GM15510 (cell line): Measurements from ENCODE around the gene B3GNT8.

Source experiments
- POLR2A ChIP-seq: IDR thresholded peaks from 3 replicates; pipeline ENCODE4 v1.6.1; 2011; ENCODE audit warnings: borderline replicate concordance; ENCODE audit not compliant: insufficient read length; ENCODE audit errors: extremely low read depth

B3GNT8 gene

DNA sequence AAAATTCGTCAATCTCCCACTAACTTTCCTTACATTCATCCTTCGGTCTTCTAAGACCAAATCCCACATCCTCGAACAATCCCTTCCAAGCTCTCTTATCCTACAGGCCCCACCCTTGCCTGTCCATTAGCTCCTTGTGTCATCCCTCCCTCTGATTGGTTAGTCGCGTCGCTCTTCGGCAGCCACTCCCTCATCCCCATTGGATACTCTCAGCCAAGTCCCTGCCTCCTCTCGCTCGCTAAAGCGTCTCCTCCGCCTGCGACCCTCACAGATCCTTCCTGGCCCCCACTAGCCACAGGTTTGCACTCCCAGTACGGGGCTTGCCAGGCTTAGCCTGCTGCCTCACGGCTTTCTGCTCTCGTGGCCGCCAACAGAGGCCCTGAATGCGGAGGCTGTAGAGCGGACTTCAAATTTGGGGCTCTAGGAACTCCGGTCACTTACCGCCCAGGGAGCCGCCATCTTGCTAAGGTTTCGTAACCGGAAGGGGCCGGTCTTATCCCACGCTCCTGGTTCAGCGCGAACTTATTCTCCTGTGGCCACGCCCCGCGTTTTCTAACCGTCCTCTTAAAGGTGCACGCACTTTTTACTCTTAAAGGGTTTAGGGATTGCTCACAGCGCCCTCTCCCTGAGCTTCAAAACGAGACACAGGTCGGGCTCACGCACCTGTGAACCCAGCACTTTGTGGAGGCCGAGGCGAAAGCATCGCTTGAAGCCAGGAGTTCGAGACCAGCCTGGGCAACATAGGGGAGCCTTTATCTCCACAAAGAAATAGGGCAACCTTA is 12.5 kb upstream of the B3GNT8 start, which contains the start of gene DMAC2:
DMAC2 (minus strand) TSS at position 472 of the 782 bp plus-strand sequence; CDS start at position 459, 13 bp downstream.
- TF ChIP-seq POLR2A = peak; percentile 75

- TF ChIP-seq POLR2A = no peak
Measured at GRCh38 chr19:41437944-41438574, 10.9 kb upstream of the B3GNT8 start.

DNA sequence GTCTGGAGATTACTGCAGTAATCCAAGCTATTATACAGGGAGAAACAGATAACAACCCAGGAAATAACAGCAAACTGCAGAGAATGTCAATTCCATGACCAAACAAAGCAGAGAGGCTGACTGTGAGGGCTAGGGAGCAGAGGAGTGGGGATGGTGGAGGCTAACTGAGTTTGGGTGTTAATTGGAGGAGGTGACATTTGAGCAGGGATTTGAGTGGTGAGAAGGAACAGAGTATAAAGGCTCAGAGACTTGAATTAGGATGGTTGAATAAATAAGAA is 9.4 kb upstream of the B3GNT8 start:
- TF ChIP-seq POLR2A = no peak

DNA sequence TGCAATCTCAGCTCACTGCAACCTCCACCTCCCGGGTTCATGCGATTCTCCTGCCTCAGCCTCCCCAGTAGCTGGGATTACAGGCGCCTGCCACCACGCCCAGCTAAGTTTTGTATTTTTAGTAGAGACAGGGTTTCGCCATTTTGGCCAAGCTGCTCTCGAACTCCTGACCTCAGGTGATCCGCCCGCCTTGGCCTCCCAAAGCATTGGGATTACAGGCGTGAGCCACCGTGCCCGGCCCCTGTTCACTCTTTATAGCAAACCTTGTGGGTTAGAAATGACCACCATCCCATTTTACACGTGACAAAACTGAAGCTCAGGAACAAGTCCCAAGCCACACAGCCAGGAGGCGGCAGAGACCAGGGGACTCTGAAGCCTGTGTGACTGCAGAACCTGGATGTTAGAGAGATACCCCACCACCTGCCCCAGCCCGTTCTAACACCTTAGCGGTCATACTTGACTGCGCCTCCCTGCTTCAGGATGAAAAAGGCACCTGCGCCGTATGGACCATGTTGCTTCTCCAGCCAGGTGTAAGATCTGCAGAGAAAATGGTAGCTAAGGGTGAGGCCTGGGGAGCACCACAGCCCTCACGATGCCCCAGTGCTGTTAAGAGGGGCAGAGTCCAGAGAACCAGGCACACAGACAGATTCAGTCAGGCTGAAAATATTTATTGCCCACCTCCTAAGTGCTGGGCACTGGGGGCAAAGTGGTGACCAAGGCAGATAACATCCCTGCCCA is 8.9 kb upstream of the B3GNT8 start:
- no peak for TF ChIP-seq POLR2A

DNA sequence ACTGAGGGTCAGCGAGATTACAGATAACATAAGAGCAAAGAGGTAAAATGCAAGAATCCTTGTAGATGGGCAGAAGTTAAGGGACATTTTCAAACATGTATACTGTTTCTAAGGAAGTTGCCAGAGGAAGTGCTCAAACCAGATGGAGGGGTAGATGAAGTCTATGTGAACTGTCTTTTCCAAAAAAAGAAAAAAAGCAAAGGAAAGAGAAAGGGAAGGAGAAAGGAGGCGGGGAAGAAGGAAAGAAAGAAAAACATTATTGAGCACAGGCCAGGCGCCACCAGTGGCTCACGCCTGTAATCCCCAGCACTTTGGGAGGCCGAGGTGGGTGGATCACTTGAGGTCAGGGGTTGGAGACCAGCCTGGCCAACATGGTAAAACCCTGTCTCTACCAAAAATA is 7.3 kb upstream of the B3GNT8 start:
- no peak for TF ChIP-seq POLR2A

DNA sequence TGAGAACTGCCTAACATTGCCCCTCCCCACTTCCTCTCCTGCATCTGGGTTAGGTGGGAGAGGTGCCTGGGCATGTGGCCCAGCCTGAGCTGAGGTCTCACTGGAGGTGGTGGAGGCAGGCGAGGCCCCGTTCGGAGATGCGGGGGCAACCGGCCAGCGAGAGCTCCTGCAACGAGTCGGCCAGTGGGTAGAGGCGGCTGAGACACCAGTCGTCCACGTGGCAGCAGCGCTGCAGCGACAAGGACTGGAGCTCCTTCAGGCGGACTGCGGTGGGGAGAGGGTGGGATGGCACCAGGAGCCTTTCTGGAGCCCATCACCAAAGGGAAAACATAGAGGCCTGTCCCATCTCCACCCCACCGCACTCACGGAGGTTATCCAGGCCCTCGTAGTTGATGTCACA is 6.0 kb upstream of the B3GNT8 start:
- no peak for TF ChIP-seq POLR2A

DNA sequence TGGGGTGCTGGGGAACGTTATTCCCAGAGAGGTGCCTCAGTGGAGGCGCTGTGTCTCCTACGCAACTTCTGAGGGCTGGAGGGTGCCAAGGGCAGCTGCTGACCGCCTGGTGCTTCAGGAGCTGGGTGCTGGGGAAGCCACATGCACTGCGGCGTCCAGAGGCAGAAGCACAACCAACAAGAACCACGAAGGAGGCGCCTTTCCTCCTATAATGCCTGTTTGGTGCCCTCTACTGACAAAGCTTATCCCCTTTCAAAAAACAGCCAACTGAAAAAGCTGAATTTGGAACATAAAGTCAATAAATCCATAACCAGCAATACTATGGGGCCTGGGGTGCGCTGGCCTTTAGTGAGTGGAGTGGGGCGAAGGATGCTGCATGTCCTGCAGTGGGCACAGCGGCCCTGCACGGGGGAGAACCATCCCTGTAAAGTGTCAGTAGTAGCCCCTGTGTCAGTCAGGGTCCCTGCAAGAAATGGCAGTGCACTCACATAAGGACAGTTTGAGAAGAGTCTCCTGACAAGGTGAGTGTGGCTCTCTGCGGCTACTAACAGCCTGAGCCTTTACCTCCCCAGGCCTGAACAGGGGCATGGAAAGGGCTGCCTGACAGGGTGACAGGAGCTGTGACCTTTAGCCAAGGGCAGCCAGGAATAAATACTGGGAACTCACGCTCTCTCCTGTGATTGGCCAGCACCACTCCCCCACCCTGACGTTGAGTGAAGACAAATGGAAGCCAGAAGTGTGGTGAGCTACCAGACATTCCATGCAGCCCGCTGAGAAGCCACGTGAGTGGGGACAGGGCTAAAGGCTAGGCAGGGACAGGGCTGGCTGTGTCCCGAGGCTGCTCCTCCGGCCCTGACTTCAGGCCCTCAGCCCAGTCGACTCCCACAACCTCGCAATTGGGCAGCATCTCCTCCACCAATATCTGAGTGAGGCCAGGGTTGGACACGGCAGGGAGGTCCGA is 4.5 kb upstream of the B3GNT8 start:
- no peak for TF ChIP-seq POLR2A

- TF ChIP-seq POLR2A = no peak
Measured at GRCh38 chr19:41430922-41431321, 3.7 kb upstream of the B3GNT8 start.

DNA sequence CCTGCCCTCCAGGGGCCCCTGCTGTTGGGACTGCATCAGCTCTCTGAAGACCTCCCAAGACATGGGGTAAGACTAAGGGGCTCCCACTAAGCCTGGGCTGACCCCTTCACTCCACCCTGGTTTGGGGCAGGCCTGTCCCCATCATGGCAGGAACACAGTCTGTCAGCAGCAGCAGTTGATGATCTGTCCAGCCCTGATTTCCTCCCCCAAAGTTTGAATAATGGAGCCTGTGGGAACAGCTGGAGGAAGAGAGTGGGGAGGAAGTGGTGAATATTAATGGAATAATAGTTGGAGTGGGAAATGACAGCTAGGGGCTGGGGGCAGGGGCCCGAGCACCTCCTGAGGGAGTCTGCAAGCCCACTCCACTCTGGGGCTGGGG is 1.3 kb upstream of the B3GNT8 start:
- TF ChIP-seq POLR2A = no peak

DNA sequence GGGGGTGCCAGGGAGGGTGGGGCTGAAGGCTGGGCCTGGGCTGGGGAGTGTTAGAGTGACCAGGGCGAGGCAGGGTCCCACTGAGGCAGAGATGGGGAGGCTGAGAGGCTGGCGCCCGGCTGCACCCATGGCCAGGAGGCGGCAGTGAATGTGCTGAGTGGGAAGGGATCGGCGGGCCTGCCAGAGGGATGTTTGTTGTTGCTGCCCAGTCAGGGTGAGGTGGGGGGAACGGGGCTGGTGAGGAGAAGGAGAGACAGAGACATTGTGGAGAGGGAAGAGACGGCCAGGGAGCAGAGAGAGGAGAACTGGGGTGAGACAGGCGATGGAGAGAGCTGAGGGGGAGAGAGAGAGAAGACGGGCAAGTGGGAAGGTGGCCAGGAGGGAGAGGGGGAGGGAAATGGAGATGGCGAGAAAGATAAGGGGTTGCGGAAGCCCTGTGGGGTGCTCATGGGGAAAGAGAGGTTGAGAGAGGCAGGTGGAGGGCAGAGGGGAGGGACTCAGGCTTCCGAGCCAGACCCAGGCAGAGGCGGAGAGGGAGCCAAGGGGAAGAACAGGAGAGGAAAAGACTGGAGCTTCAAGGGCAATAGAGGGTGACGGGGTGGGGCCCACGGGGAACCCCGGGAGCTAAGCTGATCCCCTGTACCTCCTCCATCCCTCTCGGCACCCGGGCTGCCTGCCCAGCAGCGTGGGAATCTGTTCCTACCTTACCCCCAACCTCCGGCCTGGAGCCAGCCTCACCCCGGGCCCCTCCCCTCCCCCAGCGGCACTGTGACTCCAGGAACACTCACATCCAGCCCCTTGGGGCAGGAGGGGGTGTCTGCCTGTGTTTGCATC is 690 bp upstream of the B3GNT8 start:
- no peak for TF ChIP-seq POLR2A

DNA sequence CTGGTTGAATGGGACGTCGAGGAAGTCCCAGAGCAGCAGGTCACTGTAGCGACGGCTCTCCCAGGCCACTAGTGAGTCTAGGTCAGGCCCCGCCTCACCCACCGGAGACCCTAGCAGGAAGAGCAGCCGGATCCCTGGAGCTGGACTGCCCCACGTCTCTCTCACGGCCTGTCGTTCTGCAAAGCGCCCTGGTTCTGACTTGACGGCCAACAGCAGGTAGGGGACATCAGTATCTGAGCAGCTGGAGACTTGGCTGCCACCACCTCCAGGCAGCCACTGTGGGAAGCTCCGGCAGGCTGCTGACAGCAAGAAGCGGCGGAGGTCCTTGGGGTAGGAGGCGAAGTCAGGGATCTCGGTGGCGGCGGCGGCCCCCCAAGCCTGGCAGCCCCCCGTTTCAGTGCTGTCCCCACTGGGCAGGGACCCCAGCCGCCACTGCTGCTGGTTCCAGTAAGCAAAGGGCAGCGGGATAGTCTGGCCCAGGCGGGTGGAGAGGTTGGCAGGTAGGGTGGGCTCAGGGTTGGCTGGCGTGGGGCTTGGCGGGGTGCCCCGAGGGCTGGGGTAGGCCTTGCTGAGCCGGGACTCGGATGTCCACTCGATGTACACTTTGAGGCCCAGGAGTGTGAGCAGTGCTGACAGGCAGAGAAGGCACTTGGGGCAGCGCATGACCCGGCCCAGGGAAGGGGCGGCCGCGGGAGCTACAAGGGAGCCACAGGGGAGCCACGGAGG is 895 bp downstream of the B3GNT8 start:
- TF ChIP-seq POLR2A = no peak

DNA sequence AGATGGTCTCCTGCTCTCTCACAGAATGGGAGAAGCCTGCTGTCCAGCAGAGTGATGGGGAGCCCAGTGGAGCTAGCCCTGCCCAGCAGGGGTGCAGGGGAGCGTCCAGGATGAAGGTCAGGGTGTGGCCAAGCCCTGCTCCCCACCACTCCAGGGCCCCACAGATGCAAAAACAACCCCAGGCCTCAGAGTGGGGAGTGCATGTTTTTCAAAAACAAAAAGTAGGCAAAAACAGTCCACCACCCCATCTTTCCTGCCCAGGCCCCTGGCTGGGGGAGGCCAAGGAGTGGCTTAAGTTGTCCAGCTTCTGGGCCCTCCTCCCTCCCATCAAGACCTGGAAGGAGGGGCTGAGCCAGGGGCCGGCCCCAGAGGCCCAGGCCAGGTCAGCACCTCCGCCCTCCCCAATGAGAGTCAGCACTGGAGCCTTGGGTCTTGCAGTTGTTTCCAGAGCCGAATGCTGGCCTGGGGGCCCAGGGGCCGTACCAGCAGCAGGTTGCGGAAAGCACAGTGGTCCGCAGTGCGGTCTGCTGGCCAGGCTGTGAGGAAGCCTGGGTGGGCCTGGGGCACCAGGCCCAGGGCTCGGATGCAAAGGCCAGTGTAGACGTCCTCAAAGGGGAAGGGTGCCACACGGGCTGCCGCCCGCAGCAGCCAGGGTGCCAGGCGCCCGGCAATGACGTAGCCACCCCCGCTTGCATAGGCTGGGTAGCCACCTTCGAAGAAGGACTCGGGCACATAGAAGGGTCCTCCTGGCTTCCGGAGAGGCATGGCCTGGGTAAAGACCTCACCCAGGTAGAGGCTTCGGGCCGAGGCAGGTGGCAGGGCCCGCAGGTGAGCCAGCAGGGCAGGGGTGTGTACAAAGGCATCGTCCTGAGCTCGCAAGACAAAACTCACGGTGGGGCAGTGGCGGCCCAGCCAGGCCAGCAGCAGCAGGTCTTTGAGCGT is 1.7 kb downstream of the B3GNT8 start:
- TF ChIP-seq POLR2A = no peak
